Measurements from ENCODE around the gene KIF6.

DNA sequence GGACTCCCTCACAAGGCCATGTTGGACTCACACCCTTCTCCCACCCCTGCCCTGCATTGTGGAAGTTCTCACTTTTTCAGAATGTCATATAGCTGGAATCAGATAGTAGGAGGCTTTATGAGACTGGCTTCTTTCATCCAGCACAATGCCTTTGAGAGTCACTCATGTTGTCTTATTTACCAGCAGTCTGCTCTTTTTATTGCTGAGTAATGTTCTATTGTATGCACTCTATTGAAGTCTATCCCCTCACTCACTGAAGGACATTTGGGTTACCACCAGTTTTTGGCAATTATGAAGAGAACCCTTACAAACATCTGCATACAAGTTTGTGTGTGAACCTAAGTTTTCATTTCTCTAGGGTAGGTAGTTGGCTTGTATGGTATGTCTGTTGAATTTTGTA lies 321.9 kb downstream of the KIF6 start:
- TF ChIP-seq, protein P1, sequence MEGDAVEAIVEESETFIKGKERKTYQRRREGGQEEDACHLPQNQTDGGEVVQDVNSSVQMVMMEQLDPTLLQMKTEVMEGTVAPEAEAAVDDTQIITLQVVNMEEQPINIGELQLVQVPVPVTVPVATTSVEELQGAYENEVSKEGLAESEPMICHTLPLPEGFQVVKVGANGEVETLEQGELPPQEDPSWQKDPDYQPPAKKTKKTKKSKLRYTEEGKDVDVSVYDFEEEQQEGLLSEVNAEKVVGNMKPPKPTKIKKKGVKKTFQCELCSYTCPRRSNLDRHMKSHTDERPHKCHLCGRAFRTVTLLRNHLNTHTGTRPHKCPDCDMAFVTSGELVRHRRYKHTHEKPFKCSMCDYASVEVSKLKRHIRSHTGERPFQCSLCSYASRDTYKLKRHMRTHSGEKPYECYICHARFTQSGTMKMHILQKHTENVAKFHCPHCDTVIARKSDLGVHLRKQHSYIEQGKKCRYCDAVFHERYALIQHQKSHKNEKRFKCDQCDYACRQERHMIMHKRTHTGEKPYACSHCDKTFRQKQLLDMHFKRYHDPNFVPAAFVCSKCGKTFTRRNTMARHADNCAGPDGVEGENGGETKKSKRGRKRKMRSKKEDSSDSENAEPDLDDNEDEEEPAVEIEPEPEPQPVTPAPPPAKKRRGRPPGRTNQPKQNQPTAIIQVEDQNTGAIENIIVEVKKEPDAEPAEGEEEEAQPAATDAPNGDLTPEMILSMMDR (IDR thresholded peaks at IDR 0.05; ENCODE audit: insufficient read depth, low read depth, low read length): no peak
- no peak for TF ChIP-seq EZH2 (IDR thresholded peaks at IDR 0.05; ENCODE audit: insufficient read depth, low read length)
